H1 (cell line): ENCODE data around the gene TLX1. TPM values are rescaled to one million over a fixed set of nuclear protein-coding genes. Genes with fewer than 3 reads are reported as not detected.

Source experiments
- CTCF ChIA-PET: fragments of 300-600 bp; sonication (Branson Sonifier 250); formaldehyde crosslinking; loops from one replicate; lab custom pipeline; 2021; ENCODE audit not compliant: partially characterized antibody; lab: Charles Lee
- POLR2A ChIA-PET: fragments of 300-600 bp; sonication (Branson Sonifier 250); formaldehyde crosslinking; loops from one replicate; lab custom pipeline; 2021; ENCODE audit warnings: inconsistent platforms; ENCODE audit not compliant: partially characterized antibody; lab: Charles Lee
- DNase-seq, 2 experiments: peaks; one replicate each; pipeline versions ENCODE4 v3.0.0 to v3.0.0-alpha.2; 2010 to 2022; ENCODE audit warnings: low spot score in 2 of 2, low read depth in 1 of 2, mixed read lengths in 1 of 2
- FAIRE-seq: peaks from 2 replicates; lab custom pipeline; 2011; peaks lifted over from hg19 to GRCh38; lab: Jason Lieb, UNC
- H2AFZ ChIP-seq: 2 replicates; pipeline ENCODE4 v1.8.1; 2012; ENCODE audit warnings: low read length, inconsistent platforms
- H2AK5ac ChIP-seq: 2 replicates; pipeline ENCODE4 v1.6.1; 2013; ENCODE audit warnings: low read depth, low read length
- H2BK120ac ChIP-seq: replicated peaks from 2 replicates; pipeline ENCODE3; 2013; ENCODE audit warnings: low read depth, low read length, inconsistent platforms
- H2BK12ac ChIP-seq: 2 replicates; pipeline ENCODE4 v1.6.1; 2013; ENCODE audit warnings: low read depth, low read length
- H2BK15ac ChIP-seq: 2 replicates; pipeline ENCODE4 v1.6.1; 2013; ENCODE audit warnings: low read length
- H2BK20ac ChIP-seq: 2 replicates; pipeline ENCODE4 v1.6.1; 2013; ENCODE audit warnings: low read length
- H2BK5ac ChIP-seq: 2 replicates; pipeline ENCODE4 v1.6.1; 2013; ENCODE audit warnings: low read depth, low read length
- H3K14ac ChIP-seq: 2 replicates; pipeline ENCODE4 v1.6.1; 2013; ENCODE audit warnings: inconsistent platforms; ENCODE audit not compliant: insufficient read length
- H3K18ac ChIP-seq: 2 replicates; pipeline ENCODE4 v1.6.1; 2013; ENCODE audit warnings: low read length; ENCODE audit errors: extremely low read depth
- H3K23ac ChIP-seq: 2 replicates; pipeline ENCODE4 v1.6.1; 2013; ENCODE audit warnings: inconsistent platforms; ENCODE audit not compliant: insufficient read length
- H3K23me2 ChIP-seq: 2 replicates; pipeline ENCODE4 v1.6.1; 2013; ENCODE audit warnings: low read depth, low read length
- H3K27ac ChIP-seq: 2 replicates; pipeline ENCODE4 v1.6.1; 2011; ENCODE audit warnings: low read depth, low read length, inconsistent platforms
- H3K27me3 ChIP-seq, 4 experiments: replicated peaks in 1 of 4; 1 replicate in 1 of 4; 2 replicates in 3 of 4; pipeline versions ENCODE4 v1.6.1 to v1.8.1; 2011 to 2013; ENCODE audit warnings: low read length in 3 of 4, mild to moderate bottlenecking in 3 of 4, inconsistent platforms in 2 of 4, mixed read lengths in 2 of 4, moderate library complexity in 1 of 4; ENCODE audit not compliant: control insufficient read depth in 3 of 4, insufficient read depth in 3 of 4; ENCODE audit errors: extremely low read depth in 1 of 4
- H3K36me3 ChIP-seq, 4 experiments: 2 replicates each; pipeline versions ENCODE4 v1.6.1 to v1.8.1; 2011 to 2013; ENCODE audit warnings: mild to moderate bottlenecking in 4 of 4, low read length in 3 of 4, moderate library complexity in 2 of 4, control low read depth in 1 of 4, inconsistent platforms in 1 of 4; ENCODE audit not compliant: insufficient read depth in 4 of 4, control insufficient read depth in 2 of 4
- H3K4ac ChIP-seq: replicated peaks from 2 replicates; pipeline ENCODE3; 2013; ENCODE audit warnings: low read length, low read depth, mixed read lengths, inconsistent platforms; ENCODE audit not compliant: insufficient read length
- H3K4me1 ChIP-seq, 4 experiments: replicated peaks in 1 of 4; 1 replicate in 1 of 4; 2 replicates in 3 of 4; pipeline versions ENCODE4 v1.6.1 to v1.8.1; 2011 to 2013; ENCODE audit warnings: low read length in 3 of 4, inconsistent platforms in 2 of 4, mixed read lengths in 1 of 4; ENCODE audit not compliant: insufficient read depth in 4 of 4, control insufficient read depth in 3 of 4
- H3K4me2 ChIP-seq, 2 experiments: 2 replicates each; pipeline versions ENCODE4 v1.6.1 to v1.8.1; 2011 to 2013; ENCODE audit warnings: low read depth in 2 of 2, low read length in 2 of 2, control low read depth in 1 of 2, inconsistent platforms in 1 of 2, mild to moderate bottlenecking in 1 of 2; ENCODE audit not compliant: insufficient read depth in 1 of 2
- H3K4me3 ChIP-seq, 4 experiments: fragments of 200-600, 300-600 bp in 1 of 4; sonication (generic), shearing (Covaris generic), sonication (Bioruptor Twin) in 1 of 4; 2 replicates each; pipeline versions ENCODE4 v1.5.1 to v1.8.1; 2011 to 2016; ENCODE audit warnings: low read length in 4 of 4, low read depth in 3 of 4, control low read depth in 2 of 4, inconsistent platforms in 2 of 4, mild to moderate bottlenecking in 2 of 4, mixed read lengths in 1 of 4, moderate library complexity in 1 of 4; ENCODE audit not compliant: insufficient read depth in 2 of 4; ENCODE audit errors: extremely low read depth in 1 of 4
- H3K56ac ChIP-seq: replicated peaks from 2 replicates; pipeline ENCODE3; 2013; ENCODE audit warnings: low read depth, mild to moderate bottlenecking, mixed read lengths, low read length, inconsistent platforms; ENCODE audit not compliant: insufficient read length
- H3K79me1 ChIP-seq: 2 replicates; pipeline ENCODE4 v1.6.1; 2013; ENCODE audit warnings: low read depth, low read length, control low read depth
- H3K79me2 ChIP-seq, 2 experiments: 2 replicates each; pipeline versions ENCODE4 v1.6.1 to v1.8.1; 2012 to 2013; ENCODE audit warnings: low read length in 2 of 2, mild to moderate bottlenecking in 2 of 2, inconsistent platforms in 1 of 2; ENCODE audit not compliant: insufficient read depth in 2 of 2, control insufficient read depth in 1 of 2
- H3K9ac ChIP-seq, 4 experiments: replicated peaks in 1 of 4; 1 replicate in 1 of 4; 2 replicates in 3 of 4; pipeline versions ENCODE4 v1.6.1 to v1.8.1; 2011 to 2013; ENCODE audit warnings: low read depth in 3 of 4, low read length in 3 of 4, control low read depth in 2 of 4, mild to moderate bottlenecking in 2 of 4, moderate library complexity in 2 of 4, inconsistent platforms in 1 of 4; ENCODE audit errors: extremely low read depth in 1 of 4
- H3K9me3 ChIP-seq, 2 experiments: 2 replicates each; pipeline versions ENCODE4 v1.6.1 to v1.8.1; 2012 to 2013; ENCODE audit warnings: mild to moderate bottlenecking in 2 of 2, moderate library complexity in 2 of 2, control low read depth in 1 of 2, inconsistent platforms in 1 of 2, low read depth in 1 of 2, low read length in 1 of 2, mixed read lengths in 1 of 2; ENCODE audit not compliant: insufficient read depth in 2 of 2
- H4K20me1 ChIP-seq, 2 experiments: replicated peaks in 1 of 2; 2 replicates each; pipeline versions ENCODE3 to v1.8.1; 2011 to 2013; ENCODE audit warnings: inconsistent platforms in 2 of 2, low read length in 2 of 2, mild to moderate bottlenecking in 1 of 2; ENCODE audit not compliant: insufficient read depth in 2 of 2, control insufficient read depth in 1 of 2
- H4K5ac ChIP-seq: 2 replicates; pipeline ENCODE4 v1.6.1; 2013; ENCODE audit warnings: low read length, low read depth, mixed read lengths, inconsistent platforms; ENCODE audit not compliant: insufficient read length
- H4K8ac ChIP-seq: 2 replicates; pipeline ENCODE4 v1.8.0; 2013; ENCODE audit warnings: mild to moderate bottlenecking, moderate library complexity, low read length, inconsistent platforms; ENCODE audit not compliant: insufficient read depth; ENCODE audit errors: extremely low read depth
- H4K91ac ChIP-seq: replicated peaks from 2 replicates; pipeline ENCODE3; 2013; ENCODE audit warnings: low read length, mixed read lengths, inconsistent platforms; ENCODE audit not compliant: insufficient read length
- CBX8 ChIP-seq: fragments of 300-800, 300-1000 bp; sonication (generic); IDR thresholded peaks from 2 replicates; pipeline ENCODE4 v1.7.1; 2016; ENCODE audit warnings: low read depth, low read length, borderline replicate concordance
- CTCF ChIP-seq, 3 experiments: IDR thresholded peaks; 1 replicate in 2 of 3; 2 replicates in 1 of 3; pipeline versions ENCODE4 v1.5.1 to v1.6.1; 2011; ENCODE audit warnings: low read length in 3 of 3, mild to moderate bottlenecking in 3 of 3, inconsistent platforms in 2 of 3, low read depth in 1 of 3, moderate library complexity in 1 of 3; ENCODE audit not compliant: insufficient read depth in 1 of 3; ENCODE audit errors: control extremely low read depth in 1 of 3
- EZH2 ChIP-seq: fragments of 200-600 bp; sonication (generic); IDR thresholded peaks from 2 replicates; pipeline ENCODE4 v1.7.1; 2012; ENCODE audit warnings: low read depth, mild to moderate bottlenecking, moderate library complexity, low read length, inconsistent platforms; ENCODE audit not compliant: severe bottlenecking
- KDM1A ChIP-seq: fragments of 200-600, 300-600 bp; sonication (generic); IDR thresholded peaks from 2 replicates; pipeline ENCODE4 v1.7.1; 2016; ENCODE audit warnings: mild to moderate bottlenecking, low read length, borderline replicate concordance
- MAX ChIP-seq: IDR thresholded peaks from 2 replicates; pipeline ENCODE4 v1.6.1; 2012; ENCODE audit warnings: inconsistent platforms
- POLR2A ChIP-seq, 2 experiments: IDR thresholded peaks; 1 replicate in 1 of 2; 2 replicates in 1 of 2; pipeline ENCODE4 v1.6.1; 2011; ENCODE audit warnings: low read depth in 2 of 2, low read length in 2 of 2, mild to moderate bottlenecking in 2 of 2; ENCODE audit errors: control extremely low read depth in 1 of 2
- RBBP5 ChIP-seq: IDR thresholded peaks from 2 replicates; pipeline ENCODE4 v1.7.1; 2012; ENCODE audit warnings: low read depth, mild to moderate bottlenecking, inconsistent platforms, low read length, moderate library complexity, borderline replicate concordance
- SIN3A ChIP-seq, 2 experiments: IDR thresholded peaks in 1 of 2; conservative IDR thresholded peaks in 1 of 2; 2 replicates each; pipeline ENCODE4 v1.6.1; 2011 to 2012; ENCODE audit warnings: low read length in 2 of 2, improper control_type of control experiment in 1 of 2, low read depth in 1 of 2, mild to moderate bottlenecking in 1 of 2
- whole genome bisulfite sequencing, 2 experiments: shearing (Covaris generic) in 1 of 2; methylation state at CpG; one replicate each; pipeline versions ENCODE4 v1.1.6 to v1.1.7; 2013 to 2015; ENCODE audit warnings: low lambda C conversion rate in 2 of 2, mixed read lengths in 2 of 2, inconsistent platforms in 1 of 2, low coverage in 1 of 2, missing lambda C conversion rate in 1 of 2; ENCODE audit not compliant: insufficient replicate concordance in 2 of 2, insufficient coverage in 1 of 2, insufficient read length in 1 of 2; ENCODE audit errors: extremely low coverage in 1 of 2, missing lambda C conversion rate in 1 of 2; 5-methylcytosine and 5-hydroxymethylcytosine counted together
- polyA plus RNA-seq, 7 experiments: library from polyadenylated mRNA; depleted of rRNA in 3 of 7; stranded (reverse) in 5 of 7; unstranded in 2 of 7; fragments of >200 nt in 5 of 7; fragments of 200-250 nt in 2 of 7; gene quantifications; 1 replicate in 5 of 7; 2 replicates in 1 of 7; 4 replicates in 1 of 7; pipeline versions ENCODE4 v1.2.1 to v1.2.3, GENCODE V29; 2011 to 2013; ENCODE audit warnings: missing spikeins in 2 of 7, mixed read lengths in 2 of 7
- total RNA-seq: library from RNA; stranded (reverse); fragmentation: NEBNext Ultra II Directional; extraction: Animal tissue kit (Norgen Biotek cat#: 25700); gene quantifications from 2 replicates; pipeline ENCODE4 v1.2.1, GENCODE V29; 2021

TLX1 gene
- total and polyA plus RNA-seq, 2 of the 8 experiments (the other 6 are each of a cell fraction or from before 2014, with no cell fraction given), result not detected

GRCh38 chr10:101136007-101136707 lies 5.1 kb downstream of the TLX1 start:
- Histone ChIP-seq H3K9ac (no peak overlapping the region), H4K20me1 (peaks cover 36 to 51% of the 10 kb centered on the region in 2 experiments), H4K5ac (no peak overlapping the region), H2BK12ac (0 out of 2 replicates have a peak overlapping the region, but pooled peaks have one; percentile 6), H3K23ac (no peak overlapping the region), H3K27ac (no peak overlapping the region), H3K27me3 (peaks cover 99 to 100% (median 100%) of the 10 kb centered on the region in 4 experiments), H3K56ac (no peak overlapping the region), H3K79me1 (no peaks in the 10 kb centered on the region; the same call in 1 of the 2 replicates), H2BK5ac (no peak overlapping the region), H3K23me2 (peaks cover 3% of the 10 kb centered on the region; the same call in 1 of the 2 replicates), H3K18ac (no peak overlapping the region), H3K4me1 (peaks cover 0 to 19% (median 6%) of the 10 kb centered on the region in 4 experiments; a peak in 5 of 7 replicates), H2AK5ac (no peak overlapping the region), H3K4me3 (no peak overlapping the region; a peak in 1 of 8 replicates), H2BK120ac (no peak overlapping the region), H4K91ac (no peak overlapping the region), H4K8ac (no peak overlapping the region), H3K36me3 (peaks cover 0 to 14% (median 0%) of the 10 kb centered on the region in 4 experiments; a peak in 1 of 8 replicates), H3K9me3 (no peaks in the 10 kb centered on the region), H2BK20ac (no peak overlapping the region; the same call in 1 of the 2 replicates), H2BK15ac (0 out of 2 replicates have a peak overlapping the region, but pooled peaks have one; percentile 75), H3K14ac (no peak overlapping the region), H3K4me2 (no peak overlapping the region), H2AFZ (no peak overlapping the region), H3K4ac (no peak overlapping the region), H3K79me2 (no peaks in the 10 kb centered on the region)
- FAIRE-seq (no peak), DNase-seq (no peak)
- ChIA-PET CTCF (interaction anchor here (1.2 to 8.4 kb wide), 4 partner anchors 38 to 93 kb away, joined by 3 to 268 read pairs (median 122); partner anchors contain the start of gene KAZALD1), POLR2A (interaction anchor here (0.5 to 1.7 kb wide), 2 partner anchors 89 to 395 kb away, joined by 3 to 6 read pairs; no protein-coding TSS in a partner anchor)
- WGBS, 2 experiments, result 9% methylated on average over 30 of the region's 33 CpGs; no CpG with 5 or more reads in 1 of the 2 experiments
- no peak for TF ChIP-seq MAX
- no peak for TF ChIP-seq POLR2A (IDR thresholded peaks at IDR 0.05; ENCODE audit: control extremely low read depth in 1 of 2, low read depth in 2 of 2, low read length in 2 of 2)
- TF ChIP-seq CTCF (IDR thresholded peaks at IDR 0.05; ENCODE audit: control extremely low read depth in 1 of 3, insufficient read depth in 1 of 3, low read depth in 1 of 3, low read length in 3 of 3), result no peak
- peak; percentile 97 for TF ChIP-seq EZH2
- no peak for TF ChIP-seq KDM1A
- no peak for TF ChIP-seq RBBP5
- TF ChIP-seq SIN3A (conservative IDR thresholded peaks at IDR 0.05 in 1 of 2, IDR thresholded peaks at IDR 0.05 in 1 of 2; ENCODE audit: low read depth in 1 of 2, low read length in 2 of 2), result no peak
- TF ChIP-seq CBX8, result peak; percentile 52; the same call in 1 of the 2 replicates
